ENCODE measurements around the gene CDKN1A.

CDKN1A gene

GRCh38 chr6:36678488-36679042 is at the start of gene CDKN1A:
Gene CDKN1A, plus strand, starts transcription at chr6:36678714. Its CDS starts 5,388 bp downstream, at chr6:36684102.
- TF ChIP-seq CTCF (IDR thresholded peaks at IDR 0.05; ENCODE audit: low read depth, low read length): no peak
- peak within 1 kb of the TSS; percentile 98 to 100 for H3K4me3 ChIP-seq (replicated peaks in 1 of 2; ENCODE audit: low read depth in 2 of 2, low read length in 2 of 2)
- DNase-seq (ENCODE audit: low read depth in 2 of 2): peak; percentile 92 to 97

DNA sequence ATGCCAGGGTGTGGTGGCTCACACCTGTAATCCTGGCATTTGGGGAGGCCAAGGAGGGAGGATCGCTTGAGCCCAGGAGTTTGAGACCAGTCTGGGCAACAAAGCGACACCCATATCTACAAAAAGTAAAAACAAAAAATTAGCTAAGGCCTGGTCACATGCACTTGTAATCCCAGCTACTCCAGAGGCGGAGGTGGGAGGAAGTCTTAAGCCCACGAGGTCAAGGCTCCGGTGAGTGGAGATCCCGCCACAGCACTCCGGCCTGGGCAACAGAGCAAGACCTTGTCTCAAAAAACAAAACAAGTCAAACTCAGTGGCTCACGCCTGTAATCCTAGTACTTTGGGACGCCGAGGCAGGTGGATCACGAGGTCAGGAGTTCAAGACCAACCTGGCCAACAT is 48.7 kb upstream of the CDKN1A start:
- H3K4me3 ChIP-seq (replicated peaks in 1 of 2; ENCODE audit: low read depth in 2 of 2, low read length in 2 of 2): no peak overlapping the region
- DNase-seq (ENCODE audit: low read depth in 2 of 2): no peak
- TF ChIP-seq CTCF (IDR thresholded peaks at IDR 0.05; ENCODE audit: low read depth, low read length): no peak

GRCh38 chr6:36631326-36632011 is 47.0 kb upstream of the CDKN1A start:
- H3K4me3 ChIP-seq (replicated peaks in 1 of 2; ENCODE audit: low read depth in 2 of 2, low read length in 2 of 2): no peak overlapping the region
- no peak for TF ChIP-seq CTCF (IDR thresholded peaks at IDR 0.05; ENCODE audit: low read depth, low read length)
- DNase-seq (ENCODE audit: low read depth in 2 of 2): no peak

DNA sequence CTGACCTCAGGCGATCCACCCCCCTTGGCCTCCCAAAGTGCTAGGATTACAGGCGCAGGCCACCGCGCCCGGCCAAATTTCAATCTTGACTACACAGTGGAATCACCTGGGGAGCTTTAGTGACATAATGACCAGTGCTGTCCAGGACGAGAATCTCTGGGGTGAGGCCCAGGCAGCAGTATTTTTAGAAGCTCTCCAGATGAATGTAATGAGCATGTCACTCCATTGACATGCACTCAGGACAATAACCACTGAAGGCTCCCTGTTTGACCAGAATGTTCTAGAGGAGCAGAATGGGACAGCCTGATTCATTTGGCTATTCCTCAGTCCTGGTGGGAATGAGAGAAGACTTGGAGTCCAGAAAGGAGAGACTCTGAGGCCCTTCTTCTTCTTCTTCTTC is 45.1 kb upstream of the CDKN1A start:
- DNase-seq (ENCODE audit: low read depth in 2 of 2): no peak
- TF ChIP-seq CTCF (IDR thresholded peaks at IDR 0.05; ENCODE audit: low read depth, low read length): no peak
- H3K4me3 ChIP-seq (replicated peaks in 1 of 2; ENCODE audit: low read depth in 2 of 2, low read length in 2 of 2): no peak overlapping the region

- H3K4me3 ChIP-seq (replicated peaks in 1 of 2; ENCODE audit: low read depth in 2 of 2, low read length in 2 of 2): no peak overlapping the region
- no peak for TF ChIP-seq CTCF (IDR thresholded peaks at IDR 0.05; ENCODE audit: low read depth, low read length)
- peak; percentile 77 to 97 for DNase-seq (ENCODE audit: low read depth in 2 of 2)
Measured at GRCh38 chr6:36633915-36634314, 44.6 kb upstream of the CDKN1A start.

DNA sequence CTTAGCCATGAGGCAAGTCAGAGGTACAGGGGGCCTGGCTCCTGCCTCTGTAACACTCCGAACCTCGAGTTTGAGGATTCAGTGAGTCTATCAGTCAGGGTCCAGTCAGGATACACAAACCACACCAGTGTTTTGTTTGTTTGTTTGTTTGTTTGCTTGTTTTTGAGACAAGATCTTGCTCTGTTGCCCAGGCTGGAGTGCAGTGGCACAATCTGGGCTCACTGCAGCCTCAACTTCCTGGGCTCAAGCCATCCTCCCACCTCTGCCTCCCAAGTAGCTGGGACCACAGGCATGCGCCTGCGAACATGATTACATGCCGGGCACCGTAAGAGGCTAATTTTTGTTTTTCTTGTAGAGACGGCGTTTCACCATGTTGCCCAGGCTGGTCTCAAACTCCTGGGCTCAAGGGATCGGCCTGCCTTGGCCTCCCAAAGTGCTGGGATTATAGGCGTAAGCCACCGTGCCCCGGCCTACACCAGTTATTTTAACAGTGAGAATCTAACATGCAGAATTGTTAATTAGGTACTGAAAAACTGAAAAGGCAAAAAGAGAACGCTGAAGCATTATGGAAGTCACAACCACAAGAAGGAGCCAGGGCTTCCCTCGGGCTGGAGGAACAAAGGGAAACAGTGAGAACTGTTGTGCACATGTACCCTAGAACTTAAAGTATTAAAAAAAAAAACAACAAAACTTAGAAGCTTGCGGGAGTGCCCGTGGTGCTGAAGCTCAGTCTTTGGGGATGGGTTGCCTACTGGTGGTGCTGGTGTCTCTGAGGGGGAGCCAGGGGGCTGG is 44.0 kb upstream of the CDKN1A start:
- no peak overlapping the region for H3K4me3 ChIP-seq (replicated peaks in 1 of 2; ENCODE audit: low read depth in 2 of 2, low read length in 2 of 2)

More for the DNA sequence above, 44.0 kb upstream of the CDKN1A start:
- no peak for TF ChIP-seq CTCF (IDR thresholded peaks at IDR 0.05; ENCODE audit: low read depth, low read length)
- DNase-seq (ENCODE audit: low read depth in 2 of 2): no peak
